Measurements from ENCODE around the gene CAMTA1.

Gene CAMTA1

GRCh38 chr1:7434566-7434965 is 649.3 kb downstream of the CAMTA1 start:
- Histone ChIP-seq H2AFZ (ENCODE audit: low read depth, low read length) (no peak overlapping the region), H3K79me2 (ENCODE audit: insufficient read depth, low read length) (no peaks in the 10 kb centered on the region), H3K4me3 (ENCODE audit: low read depth in 1 of 2, low read length in 2 of 2) (no peak overlapping the region), H3K36me3 (ENCODE audit: insufficient read depth, low read length) (no peaks in the 10 kb centered on the region), H3K27me3 (ENCODE audit: insufficient read depth, low read length, poor library complexity) (peaks cover 3% of the 10 kb centered on the region), H3K4me2 (ENCODE audit: insufficient read depth, low read length) (no peak overlapping the region), H3K27ac (ENCODE audit: low read length) (no peak overlapping the region), H3K9me3 (ENCODE audit: insufficient read depth, low read length, severe bottlenecking) (peaks cover 6% of the 10 kb centered on the region), H3K4me1 (ENCODE audit: insufficient read depth, low read length) (no peaks in the 10 kb centered on the region), H4K20me1 (ENCODE audit: insufficient read depth, low read length) (peaks cover 5% of the 10 kb centered on the region; the same call in 1 of the 2 replicates), H3K9ac (ENCODE audit: low read depth, low read length) (no peak overlapping the region)
- DNase-seq (no peak), ATAC-seq (ENCODE audit: insufficient read depth, low read depth) (no peak)
- no peak for TF ChIP-seq EZH2 (IDR thresholded peaks at IDR 0.05; ENCODE audit: borderline replicate concordance, low read depth, low read length, severe bottlenecking)
- no peak for TF ChIP-seq CTCF (IDR thresholded peaks at IDR 0.05; ENCODE audit: borderline replicate concordance, extremely low read depth, low read length, poor library complexity, severe bottlenecking)

GRCh38 chr1:7435276-7436055 is 650.2 kb downstream of the CAMTA1 start:
- no peak overlapping the region for H3K9ac ChIP-seq (ENCODE audit: low read depth, low read length)
- H3K4me2 ChIP-seq (ENCODE audit: insufficient read depth, low read length) = no peak overlapping the region
- H2AFZ ChIP-seq (ENCODE audit: low read depth, low read length) = no peak overlapping the region
- peaks cover 5% of the 10 kb centered on the region; the same call in 1 of the 2 replicates for H4K20me1 ChIP-seq (ENCODE audit: insufficient read depth, low read length)
- ATAC-seq (ENCODE audit: insufficient read depth, low read depth) = no peak
- peaks cover 3% of the 10 kb centered on the region for H3K27me3 ChIP-seq (ENCODE audit: insufficient read depth, low read length, poor library complexity)
- H3K4me1 ChIP-seq (ENCODE audit: insufficient read depth, low read length) = no peaks in the 10 kb centered on the region
- no peak overlapping the region for H3K4me3 ChIP-seq (ENCODE audit: low read depth in 1 of 2, low read length in 2 of 2)
- H3K79me2 ChIP-seq (ENCODE audit: insufficient read depth, low read length) = no peaks in the 10 kb centered on the region
- H3K27ac ChIP-seq (ENCODE audit: low read length) = no peak overlapping the region
- no peak for DNase-seq
- TF ChIP-seq EZH2 (IDR thresholded peaks at IDR 0.05; ENCODE audit: borderline replicate concordance, low read depth, low read length, severe bottlenecking) (no peak), CTCF (IDR thresholded peaks at IDR 0.05; ENCODE audit: borderline replicate concordance, extremely low read depth, low read length, poor library complexity, severe bottlenecking) (no peak)
- peaks cover 6% of the 10 kb centered on the region for H3K9me3 ChIP-seq (ENCODE audit: insufficient read depth, low read length, severe bottlenecking)
- H3K36me3 ChIP-seq (ENCODE audit: insufficient read depth, low read length) = no peaks in the 10 kb centered on the region

GRCh38 chr1:7436056-7437005 is 651.1 kb downstream of the CAMTA1 start:
- no peak overlapping the region for H2AFZ ChIP-seq (ENCODE audit: low read depth, low read length)
- no peak overlapping the region for H3K4me2 ChIP-seq (ENCODE audit: insufficient read depth, low read length)
- DNase-seq (no peak), ATAC-seq (ENCODE audit: insufficient read depth, low read depth) (no peak)
- H3K36me3 ChIP-seq (ENCODE audit: insufficient read depth, low read length) = no peaks in the 10 kb centered on the region
- peaks cover 5% of the 10 kb centered on the region; the same call in 1 of the 2 replicates for H4K20me1 ChIP-seq (ENCODE audit: insufficient read depth, low read length)
- no peak overlapping the region for H3K27ac ChIP-seq (ENCODE audit: low read length)
- no peak overlapping the region for H3K9ac ChIP-seq (ENCODE audit: low read depth, low read length)
- H3K4me1 ChIP-seq (ENCODE audit: insufficient read depth, low read length) = no peaks in the 10 kb centered on the region
- no peaks in the 10 kb centered on the region for H3K79me2 ChIP-seq (ENCODE audit: insufficient read depth, low read length)
- no peak overlapping the region for H3K4me3 ChIP-seq (ENCODE audit: low read depth in 1 of 2, low read length in 2 of 2)
- H3K9me3 ChIP-seq (ENCODE audit: insufficient read depth, low read length, severe bottlenecking) = peaks cover 6% of the 10 kb centered on the region
- H3K27me3 ChIP-seq (ENCODE audit: insufficient read depth, low read length, poor library complexity) = peaks cover 3% of the 10 kb centered on the region
- TF ChIP-seq CTCF (IDR thresholded peaks at IDR 0.05; ENCODE audit: borderline replicate concordance, extremely low read depth, low read length, poor library complexity, severe bottlenecking) = no peak
- TF ChIP-seq EZH2 (IDR thresholded peaks at IDR 0.05; ENCODE audit: borderline replicate concordance, low read depth, low read length, severe bottlenecking) = no peak

Measured in DND-41 (cell line).